SU-DHL-6 (cell line): ENCODE measurements around the gene TGDS.

Source experiments
- CTCF ChIP-seq: fragments of 200-600 bp; sonication (generic); IDR thresholded peaks from one replicate; pipeline ENCODE4 v1.5.1; 2017; ENCODE audit warnings: antibody characterized with exemption, mild to moderate bottlenecking, low read length, moderate library complexity; ENCODE audit not compliant: insufficient read depth, poor library complexity, severe bottlenecking
- EZH2phosphoT487 ChIP-seq: fragments of 200-600 bp; sonication (generic), shearing (Covaris generic); conservative IDR thresholded peaks from 2 replicates; pipeline ENCODE4 v1.6.1; 2018; ENCODE audit warnings: mild to moderate bottlenecking, antibody characterized with exemption, low read length, moderate library complexity, mixed read lengths

- no peak for TF ChIP-seq CTCF
- no peak for TF ChIP-seq EZH2phosphoT487
These were observed 17.1 kb upstream of the TGDS start for GRCh38 chr13:94613051-94613450.
